ENCODE measurements around the gene WDFY3. TPM values are rescaled to one million over a fixed set of nuclear protein-coding genes. Genes with fewer than 3 reads are reported as not detected.

Gene WDFY3
- total RNA-seq, 2 experiments from 2014 or later, result 0.09 to 0.38 TPM

- ATAC-seq, result no peak
- POLR2A ChIA-PET, result no interaction called here
- no peaks in the 10 kb centered on the region for H3K9me3 Mint-ChIP-seq
- no peaks in the 10 kb centered on the region for H3K4me1 Mint-ChIP-seq (ENCODE audit: low read depth)
- no peak for TF ChIP-seq CTCF (IDR thresholded peaks at IDR 0.05)
- no peak overlapping the region for H3K27ac Mint-ChIP-seq
- no peaks in the 10 kb centered on the region for H3K27me3 Mint-ChIP-seq
- intact Hi-C loops (cut with micrococcal nuclease), result no loop called here
- CTCF ChIA-PET, result no interaction called here
- no peaks in the 10 kb centered on the region for H3K36me3 Mint-ChIP-seq (ENCODE audit: low read depth)
- DNase-seq, result no peak
- H3K4me3 Mint-ChIP-seq, result no peak overlapping the region
Measured at GRCh38 chr4:84920617-84921016, 45.9 kb downstream of the WDFY3 start.

- Mint-ChIP-seq H3K4me3 (no peak overlapping the region), H3K36me3 (ENCODE audit: low read depth) (no peaks in the 10 kb centered on the region), H3K4me1 (ENCODE audit: low read depth) (no peaks in the 10 kb centered on the region), H3K27me3 (no peaks in the 10 kb centered on the region), H3K27ac (no peak overlapping the region), H3K9me3 (no peaks in the 10 kb centered on the region)
- intact Hi-C loops (cut with micrococcal nuclease), result no loop called here
- CTCF ChIA-PET, result no interaction called here
- ATAC-seq (no peak), DNase-seq (no peak)
- POLR2A ChIA-PET, result no interaction called here
- TF ChIP-seq CTCF (IDR thresholded peaks at IDR 0.05), result no peak
Measured at GRCh38 chr4:84917869-84918600, 48.5 kb downstream of the WDFY3 start.

GRCh38 chr4:84917086-84917821 is 49.2 kb downstream of the WDFY3 start:
- H3K36me3 Mint-ChIP-seq (ENCODE audit: low read depth), result no peaks in the 10 kb centered on the region
- POLR2A ChIA-PET, result no interaction called here
- CTCF ChIA-PET, result no interaction called here
- no peaks in the 10 kb centered on the region for H3K4me1 Mint-ChIP-seq (ENCODE audit: low read depth)
- no peaks in the 10 kb centered on the region for H3K27me3 Mint-ChIP-seq
- no peaks in the 10 kb centered on the region for H3K9me3 Mint-ChIP-seq
- DNase-seq (no peak), ATAC-seq (no peak)
- TF ChIP-seq CTCF (IDR thresholded peaks at IDR 0.05), result no peak
- H3K4me3 Mint-ChIP-seq, result no peak overlapping the region
- no peak overlapping the region for H3K27ac Mint-ChIP-seq
- intact Hi-C loops (cut with micrococcal nuclease), result no loop called here

GRCh38 chr4:84916227-84916626 is 50.3 kb downstream of the WDFY3 start:
- H3K4me1 Mint-ChIP-seq (ENCODE audit: low read depth), result no peaks in the 10 kb centered on the region
- no peaks in the 10 kb centered on the region for H3K27me3 Mint-ChIP-seq
- no peak overlapping the region for H3K4me3 Mint-ChIP-seq
- CTCF ChIA-PET, result no interaction called here
- no peak for TF ChIP-seq CTCF (IDR thresholded peaks at IDR 0.05)
- ATAC-seq, result no peak
- no peaks in the 10 kb centered on the region for H3K36me3 Mint-ChIP-seq (ENCODE audit: low read depth)
- H3K9me3 Mint-ChIP-seq, result no peaks in the 10 kb centered on the region
- intact Hi-C loops (cut with micrococcal nuclease), result no loop called here
- H3K27ac Mint-ChIP-seq, result no peak overlapping the region
- POLR2A ChIA-PET, result no interaction called here
- DNase-seq, result no peak

GRCh38 chr4:84915396-84915780 is 51.1 kb downstream of the WDFY3 start:
- Mint-ChIP-seq H3K4me3 (no peak overlapping the region), H3K27ac (no peak overlapping the region), H3K4me1 (ENCODE audit: low read depth) (no peaks in the 10 kb centered on the region), H3K9me3 (no peaks in the 10 kb centered on the region), H3K36me3 (ENCODE audit: low read depth) (no peaks in the 10 kb centered on the region), H3K27me3 (no peaks in the 10 kb centered on the region)
- ChIA-PET POLR2A (no interaction called here), CTCF (no interaction called here)
- DNase-seq, result no peak
- no peak for ATAC-seq
- no peak for TF ChIP-seq CTCF (IDR thresholded peaks at IDR 0.05)
- intact Hi-C loops (cut with micrococcal nuclease), result no loop called here
